ENCODE data around the gene ELK3. TPM values are rescaled to one million over a fixed set of nuclear protein-coding genes. Genes with fewer than 3 reads are reported as not detected.

Gene ELK3
- 2.9 and 10.8 TPM in 2 replicates for total RNA-seq (ENCODE audit: low replicate concordance)

DNA sequence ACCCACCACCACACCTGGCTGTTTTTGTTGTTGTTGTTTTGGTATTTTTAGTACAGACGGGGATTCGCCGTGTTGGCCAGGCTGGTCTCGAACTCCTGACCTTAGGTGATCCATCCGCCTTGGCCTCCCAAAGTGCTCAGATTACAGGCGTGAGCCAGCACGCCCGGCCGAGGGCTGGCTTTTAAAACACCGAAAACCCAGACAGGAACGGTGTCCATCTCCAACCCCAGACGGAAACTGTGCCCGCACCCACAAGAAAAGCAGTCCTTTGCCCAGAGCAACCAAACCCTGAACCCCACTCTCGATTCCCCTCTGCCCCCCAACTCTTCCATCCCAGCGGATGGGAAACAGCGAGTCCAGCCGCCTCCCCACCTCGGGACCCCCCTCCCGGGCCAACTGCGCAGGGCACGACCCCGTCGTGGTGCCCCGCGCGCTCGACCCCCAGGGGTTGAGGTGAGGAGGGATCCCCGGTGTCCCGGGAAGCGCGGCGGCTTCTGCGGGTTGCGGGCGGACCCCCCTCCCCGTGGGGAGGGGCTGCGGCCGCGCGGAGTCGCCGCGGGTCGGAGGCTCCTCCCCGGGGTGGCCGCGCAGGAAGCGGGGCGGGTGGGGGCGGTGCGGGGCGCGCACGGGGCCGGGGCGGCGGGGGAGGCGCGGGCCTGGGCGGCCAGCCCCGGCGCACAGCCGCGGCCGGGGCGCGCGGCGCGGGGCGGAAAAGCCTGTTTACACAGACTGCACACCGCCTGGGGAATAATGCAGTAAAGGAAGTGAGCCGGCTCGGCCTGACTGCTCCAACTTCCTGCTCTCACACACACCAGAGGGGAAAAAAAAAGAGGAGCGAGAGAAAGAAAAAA, at the start of gene ELK3:
ELK3 (plus strand) TSS at position 651 of the 851 bp plus-strand sequence.

Other genes with a start within 250 kb of the ELK3 start
- under 0.01 and 0.47 TPM in 2 replicates for gene HAL, start 198.0 kb upstream of the ELK3 start, total RNA-seq (ENCODE audit: low replicate concordance)
- 59.3 and 76.7 TPM in 2 replicates for gene LTA4H, start 158.8 kb upstream of the ELK3 start, total RNA-seq (ENCODE audit: low replicate concordance)
- gene CDK17, start 206.1 kb downstream of the ELK3 start, total RNA-seq (ENCODE audit: low replicate concordance): 32.8 and 45.2 TPM in 2 replicates